H1 (cell line): ENCODE data around the gene RBM38. TPM values are rescaled to one million over a fixed set of nuclear protein-coding genes. Genes with fewer than 3 reads are reported as not detected.

Experiments
- CTCF ChIA-PET: fragments of 300-600 bp; sonication (Branson Sonifier 250); formaldehyde crosslinking; loops from one replicate; lab custom pipeline; 2021; ENCODE audit not compliant: partially characterized antibody; lab: Charles Lee
- POLR2A ChIA-PET: fragments of 300-600 bp; sonication (Branson Sonifier 250); formaldehyde crosslinking; loops from one replicate; lab custom pipeline; 2021; ENCODE audit warnings: inconsistent platforms; ENCODE audit not compliant: partially characterized antibody; lab: Charles Lee
- DNase-seq, 2 experiments: peaks; one replicate each; pipeline versions ENCODE4 v3.0.0 to v3.0.0-alpha.2; 2010 to 2022; ENCODE audit warnings: low spot score in 2 of 2, low read depth in 1 of 2, mixed read lengths in 1 of 2
- FAIRE-seq: peaks from 2 replicates; lab custom pipeline; 2011; peaks lifted over from hg19 to GRCh38; lab: Jason Lieb, UNC
- H2AFZ ChIP-seq: 2 replicates; pipeline ENCODE4 v1.8.1; 2012; ENCODE audit warnings: low read length, inconsistent platforms
- H2AK5ac ChIP-seq: 2 replicates; pipeline ENCODE4 v1.6.1; 2013; ENCODE audit warnings: low read depth, low read length
- H2BK120ac ChIP-seq: replicated peaks from 2 replicates; pipeline ENCODE3; 2013; ENCODE audit warnings: low read depth, low read length, inconsistent platforms
- H2BK12ac ChIP-seq: 2 replicates; pipeline ENCODE4 v1.6.1; 2013; ENCODE audit warnings: low read depth, low read length
- H2BK15ac ChIP-seq: 2 replicates; pipeline ENCODE4 v1.6.1; 2013; ENCODE audit warnings: low read length
- H2BK20ac ChIP-seq: 2 replicates; pipeline ENCODE4 v1.6.1; 2013; ENCODE audit warnings: low read length
- H2BK5ac ChIP-seq: 2 replicates; pipeline ENCODE4 v1.6.1; 2013; ENCODE audit warnings: low read depth, low read length
- H3K14ac ChIP-seq: 2 replicates; pipeline ENCODE4 v1.6.1; 2013; ENCODE audit warnings: inconsistent platforms; ENCODE audit not compliant: insufficient read length
- H3K18ac ChIP-seq: 2 replicates; pipeline ENCODE4 v1.6.1; 2013; ENCODE audit warnings: low read length; ENCODE audit errors: extremely low read depth
- H3K23ac ChIP-seq: 2 replicates; pipeline ENCODE4 v1.6.1; 2013; ENCODE audit warnings: inconsistent platforms; ENCODE audit not compliant: insufficient read length
- H3K23me2 ChIP-seq: 2 replicates; pipeline ENCODE4 v1.6.1; 2013; ENCODE audit warnings: low read depth, low read length
- H3K27ac ChIP-seq: 2 replicates; pipeline ENCODE4 v1.6.1; 2011; ENCODE audit warnings: low read depth, low read length, inconsistent platforms
- H3K27me3 ChIP-seq, 4 experiments: replicated peaks in 1 of 4; 1 replicate in 1 of 4; 2 replicates in 3 of 4; pipeline versions ENCODE4 v1.6.1 to v1.8.1; 2011 to 2013; ENCODE audit warnings: low read length in 3 of 4, mild to moderate bottlenecking in 3 of 4, inconsistent platforms in 2 of 4, mixed read lengths in 2 of 4, moderate library complexity in 1 of 4; ENCODE audit not compliant: control insufficient read depth in 3 of 4, insufficient read depth in 3 of 4; ENCODE audit errors: extremely low read depth in 1 of 4
- H3K36me3 ChIP-seq, 4 experiments: 2 replicates each; pipeline versions ENCODE4 v1.6.1 to v1.8.1; 2011 to 2013; ENCODE audit warnings: mild to moderate bottlenecking in 4 of 4, low read length in 3 of 4, moderate library complexity in 2 of 4, control low read depth in 1 of 4, inconsistent platforms in 1 of 4; ENCODE audit not compliant: insufficient read depth in 4 of 4, control insufficient read depth in 2 of 4
- H3K4ac ChIP-seq: replicated peaks from 2 replicates; pipeline ENCODE3; 2013; ENCODE audit warnings: low read length, low read depth, mixed read lengths, inconsistent platforms; ENCODE audit not compliant: insufficient read length
- H3K4me1 ChIP-seq, 4 experiments: replicated peaks in 1 of 4; 1 replicate in 1 of 4; 2 replicates in 3 of 4; pipeline versions ENCODE4 v1.6.1 to v1.8.1; 2011 to 2013; ENCODE audit warnings: low read length in 3 of 4, inconsistent platforms in 2 of 4, mixed read lengths in 1 of 4; ENCODE audit not compliant: insufficient read depth in 4 of 4, control insufficient read depth in 3 of 4
- H3K4me2 ChIP-seq, 2 experiments: 2 replicates each; pipeline versions ENCODE4 v1.6.1 to v1.8.1; 2011 to 2013; ENCODE audit warnings: low read depth in 2 of 2, low read length in 2 of 2, control low read depth in 1 of 2, inconsistent platforms in 1 of 2, mild to moderate bottlenecking in 1 of 2; ENCODE audit not compliant: insufficient read depth in 1 of 2
- H3K4me3 ChIP-seq, 4 experiments: fragments of 200-600, 300-600 bp in 1 of 4; sonication (generic), shearing (Covaris generic), sonication (Bioruptor Twin) in 1 of 4; 2 replicates each; pipeline versions ENCODE4 v1.5.1 to v1.8.1; 2011 to 2016; ENCODE audit warnings: low read length in 4 of 4, low read depth in 3 of 4, control low read depth in 2 of 4, inconsistent platforms in 2 of 4, mild to moderate bottlenecking in 2 of 4, mixed read lengths in 1 of 4, moderate library complexity in 1 of 4; ENCODE audit not compliant: insufficient read depth in 2 of 4; ENCODE audit errors: extremely low read depth in 1 of 4
- H3K56ac ChIP-seq: replicated peaks from 2 replicates; pipeline ENCODE3; 2013; ENCODE audit warnings: low read depth, mild to moderate bottlenecking, mixed read lengths, low read length, inconsistent platforms; ENCODE audit not compliant: insufficient read length
- H3K79me1 ChIP-seq: 2 replicates; pipeline ENCODE4 v1.6.1; 2013; ENCODE audit warnings: low read depth, low read length, control low read depth
- H3K79me2 ChIP-seq, 2 experiments: 2 replicates each; pipeline versions ENCODE4 v1.6.1 to v1.8.1; 2012 to 2013; ENCODE audit warnings: low read length in 2 of 2, mild to moderate bottlenecking in 2 of 2, inconsistent platforms in 1 of 2; ENCODE audit not compliant: insufficient read depth in 2 of 2, control insufficient read depth in 1 of 2
- H3K9ac ChIP-seq, 4 experiments: replicated peaks in 1 of 4; 1 replicate in 1 of 4; 2 replicates in 3 of 4; pipeline versions ENCODE4 v1.6.1 to v1.8.1; 2011 to 2013; ENCODE audit warnings: low read depth in 3 of 4, low read length in 3 of 4, control low read depth in 2 of 4, mild to moderate bottlenecking in 2 of 4, moderate library complexity in 2 of 4, inconsistent platforms in 1 of 4; ENCODE audit errors: extremely low read depth in 1 of 4
- H3K9me3 ChIP-seq, 2 experiments: 2 replicates each; pipeline versions ENCODE4 v1.6.1 to v1.8.1; 2012 to 2013; ENCODE audit warnings: mild to moderate bottlenecking in 2 of 2, moderate library complexity in 2 of 2, control low read depth in 1 of 2, inconsistent platforms in 1 of 2, low read depth in 1 of 2, low read length in 1 of 2, mixed read lengths in 1 of 2; ENCODE audit not compliant: insufficient read depth in 2 of 2
- H4K20me1 ChIP-seq, 2 experiments: replicated peaks in 1 of 2; 2 replicates each; pipeline versions ENCODE3 to v1.8.1; 2011 to 2013; ENCODE audit warnings: inconsistent platforms in 2 of 2, low read length in 2 of 2, mild to moderate bottlenecking in 1 of 2; ENCODE audit not compliant: insufficient read depth in 2 of 2, control insufficient read depth in 1 of 2
- H4K5ac ChIP-seq: 2 replicates; pipeline ENCODE4 v1.6.1; 2013; ENCODE audit warnings: low read length, low read depth, mixed read lengths, inconsistent platforms; ENCODE audit not compliant: insufficient read length
- H4K8ac ChIP-seq: 2 replicates; pipeline ENCODE4 v1.8.0; 2013; ENCODE audit warnings: mild to moderate bottlenecking, moderate library complexity, low read length, inconsistent platforms; ENCODE audit not compliant: insufficient read depth; ENCODE audit errors: extremely low read depth
- H4K91ac ChIP-seq: replicated peaks from 2 replicates; pipeline ENCODE3; 2013; ENCODE audit warnings: low read length, mixed read lengths, inconsistent platforms; ENCODE audit not compliant: insufficient read length
- BRCA1 ChIP-seq: IDR thresholded peaks from 2 replicates; pipeline ENCODE4 v1.6.1; 2012; ENCODE audit warnings: low read depth, low read length, improper control_type of control experiment
- CTCF ChIP-seq, 3 experiments: IDR thresholded peaks; 1 replicate in 2 of 3; 2 replicates in 1 of 3; pipeline versions ENCODE4 v1.5.1 to v1.6.1; 2011; ENCODE audit warnings: low read length in 3 of 3, mild to moderate bottlenecking in 3 of 3, inconsistent platforms in 2 of 3, low read depth in 1 of 3, moderate library complexity in 1 of 3; ENCODE audit not compliant: insufficient read depth in 1 of 3; ENCODE audit errors: control extremely low read depth in 1 of 3
- EP300 ChIP-seq, 2 experiments: IDR thresholded peaks; 1 replicate in 1 of 2; 2 replicates in 1 of 2; pipeline ENCODE4 v1.6.1; 2011 to 2012; ENCODE audit warnings: low read depth in 2 of 2, low read length in 2 of 2, mild to moderate bottlenecking in 2 of 2, borderline replicate concordance in 1 of 2, inconsistent platforms in 1 of 2, moderate library complexity in 1 of 2
- GABPA ChIP-seq: IDR thresholded peaks from 2 replicates; pipeline ENCODE4 v1.6.1; 2011; ENCODE audit warnings: mild to moderate bottlenecking, low read length, moderate library complexity, borderline replicate concordance; ENCODE audit not compliant: insufficient read depth
- RNF2 ChIP-seq: fragments of 200-900, 300-1000 bp; sonication (generic); IDR thresholded peaks from 2 replicates; pipeline ENCODE4 v1.7.1; 2016; ENCODE audit warnings: borderline replicate concordance, low read depth, mild to moderate bottlenecking, antibody characterized with exemption, low read length; ENCODE audit not compliant: poor library complexity, severe bottlenecking; ENCODE audit errors: missing control alignments
- SP4 ChIP-seq: IDR thresholded peaks from 2 replicates; pipeline ENCODE4 v1.6.1; 2012; ENCODE audit warnings: low read length, inconsistent platforms
- TAF1 ChIP-seq: IDR thresholded peaks from 2 replicates; pipeline ENCODE4 v1.6.1; 2011; ENCODE audit warnings: mild to moderate bottlenecking, low read depth, low read length
- WGBS, 2 experiments: shearing (Covaris generic) in 1 of 2; methylation state at CpG; one replicate each; pipeline versions ENCODE4 v1.1.6 to v1.1.7; 2013 to 2015; ENCODE audit warnings: low lambda C conversion rate in 2 of 2, mixed read lengths in 2 of 2, inconsistent platforms in 1 of 2, low coverage in 1 of 2, missing lambda C conversion rate in 1 of 2; ENCODE audit not compliant: insufficient replicate concordance in 2 of 2, insufficient coverage in 1 of 2, insufficient read length in 1 of 2; ENCODE audit errors: extremely low coverage in 1 of 2, missing lambda C conversion rate in 1 of 2; 5-methylcytosine and 5-hydroxymethylcytosine counted together
- polyA plus RNA-seq, 7 experiments: library from polyadenylated mRNA; depleted of rRNA in 3 of 7; stranded (reverse) in 5 of 7; unstranded in 2 of 7; fragments of >200 nt in 5 of 7; fragments of 200-250 nt in 2 of 7; gene quantifications; 1 replicate in 5 of 7; 2 replicates in 1 of 7; 4 replicates in 1 of 7; pipeline versions ENCODE4 v1.2.1 to v1.2.3, GENCODE V29; 2011 to 2013; ENCODE audit warnings: missing spikeins in 2 of 7, mixed read lengths in 2 of 7
- total RNA-seq: library from RNA; stranded (reverse); fragmentation: NEBNext Ultra II Directional; extraction: Animal tissue kit (Norgen Biotek cat#: 25700); gene quantifications from 2 replicates; pipeline ENCODE4 v1.2.1, GENCODE V29; 2021

Gene RBM38
- total and polyA plus RNA-seq, 2 of the 8 experiments (the other 6 are each of a cell fraction or from before 2014, with no cell fraction given), result 57.7 to 109 TPM

GRCh38 chr20:57395111-57395966 lies 4.1 kb downstream of the RBM38 start:
- H2BK5ac ChIP-seq, result peak overlapping the region; percentile 60
- H3K4me1 ChIP-seq, result peaks cover 5 to 19% (median 11%) of the 10 kb centered on the region in 4 experiments
- POLR2A ChIA-PET, result interaction anchor here (0.8 to 3.2 kb wide), 3 partner anchors 11 to 46 kb away, joined by 3 to 9 read pairs (median 3); no protein-coding TSS in a partner anchor
- peak overlapping the region; percentile 29 to 34; a peak in 2 of 4 replicates for H3K4me2 ChIP-seq
- no peak for FAIRE-seq
- H2BK15ac ChIP-seq, result no peak overlapping the region
- H3K4ac ChIP-seq, result no peak overlapping the region
- H4K91ac ChIP-seq, result peak overlapping the region; percentile 31
- H3K9ac ChIP-seq, result peak overlapping the region in 2 of 4 experiments; percentile 20 to 40; a peak in 2 of 7 replicates
- H3K27ac ChIP-seq, result peak overlapping the region; percentile 54; the same call in 1 of the 2 replicates
- H2BK120ac ChIP-seq, result no peak overlapping the region
- peaks cover 23 to 40% of the 10 kb centered on the region in 2 experiments for H4K20me1 ChIP-seq
- H3K23ac ChIP-seq, result no peak overlapping the region
- H3K14ac ChIP-seq, result no peak overlapping the region
- peaks cover 5 to 78% of the 10 kb centered on the region in 2 experiments; a peak in 3 of 4 replicates for H3K79me2 ChIP-seq
- 0 out of 2 replicates have a peak overlapping the region, but pooled peaks have one; percentile 16 for H4K8ac ChIP-seq
- no peaks in the 10 kb centered on the region; the same call in 1 of the 2 replicates for H3K23me2 ChIP-seq
- DNase-seq, result no peak
- H3K56ac ChIP-seq, result no peak overlapping the region
- H2AK5ac ChIP-seq, result no peak overlapping the region
- no peak overlapping the region for H4K5ac ChIP-seq
- H2BK12ac ChIP-seq, result no peak overlapping the region
- CTCF ChIA-PET, result interaction anchor here (0.8 to 2.1 kb wide), 7 partner anchors 9 to 103 kb away, joined by 3 to 5 read pairs (median 4); no protein-coding TSS in a partner anchor
- peaks cover 35% of the 10 kb centered on the region for H3K79me1 ChIP-seq
- H3K36me3 ChIP-seq, result peaks cover 15 to 41% (median 24%) of the 10 kb centered on the region in 4 experiments; a peak in 7 of 8 replicates
- 52% methylated on average over 27 of the region's 31 CpGs; no CpG with 5 or more reads in 1 of the 2 experiments for WGBS, 2 experiments
- no peak overlapping the region for H2BK20ac ChIP-seq
- no peaks in the 10 kb centered on the region for H3K9me3 ChIP-seq
- H3K18ac ChIP-seq, result no peak overlapping the region
- H3K4me3 ChIP-seq, result 0 out of 8 replicates have a peak overlapping the region, but pooled peaks of 2 of the 4 experiments have one; percentile 4 to 9
- H3K27me3 ChIP-seq, result peaks cover 0 to 4% (median 2%) of the 10 kb centered on the region in 4 experiments; a peak in 2 of 7 replicates
- no peak overlapping the region for H2AFZ ChIP-seq
- no peak for TF ChIP-seq BRCA1
- TF ChIP-seq GABPA, result no peak
- no peak for TF ChIP-seq SP4
- no peak for TF ChIP-seq EP300 (IDR thresholded peaks at IDR 0.05; ENCODE audit: borderline replicate concordance in 1 of 2, low read depth in 2 of 2, low read length in 2 of 2)
- 0 out of 2 replicates have a peak, but pooled peaks have one; percentile 20 for TF ChIP-seq TAF1
- no peak for TF ChIP-seq CTCF (IDR thresholded peaks at IDR 0.05; ENCODE audit: control extremely low read depth in 1 of 3, insufficient read depth in 1 of 3, low read depth in 1 of 3, low read length in 3 of 3)
- TF ChIP-seq RNF2, result no peak
